ENCODE measurements around the gene PLD4. TPM values are rescaled to one million over a fixed set of nuclear protein-coding genes. Genes with fewer than 3 reads are reported as not detected.

PLD4 gene
- total RNA-seq, 4 donors from 2014 or later = 0.84 to 2.6 (median 1.2) TPM

GRCh38 chr14:104877806-104878550 lies 46.7 kb upstream of the PLD4 start:
- no peak overlapping the region for H3K4me3 ChIP-seq (ENCODE audit: low read depth, poor library complexity, severe bottlenecking)
- DNase-seq (ENCODE audit: low spot score in 2 of 2) = no peak
- 67 to 81% methylated on average over 23 to 25 of the region's 30 CpGs for WGBS, 2 donors
- TF ChIP-seq CTCF (IDR thresholded peaks at IDR 0.05) = no peak
- TF ChIP-seq POLR2A (IDR thresholded peaks at IDR 0.05) = no peak
- intact Hi-C loops (cut with DNase I; ENCODE audit: low total_unique reads) = no loop called here

GRCh38 chr14:104878582-104878981 lies 46.1 kb upstream of the PLD4 start:
- 76 to 91% methylated on average over 11 of the region's 14 CpGs for WGBS, 2 donors
- DNase-seq (ENCODE audit: low spot score in 2 of 2) = no peak
- TF ChIP-seq CTCF (IDR thresholded peaks at IDR 0.05) = no peak
- TF ChIP-seq POLR2A (IDR thresholded peaks at IDR 0.05) = no peak
- no peak overlapping the region for H3K4me3 ChIP-seq (ENCODE audit: low read depth, poor library complexity, severe bottlenecking)
- intact Hi-C loops (cut with DNase I; ENCODE audit: low total_unique reads) = no loop called here

- intact Hi-C loops (cut with DNase I; ENCODE audit: low total_unique reads) = no loop called here
- H3K4me3 ChIP-seq (ENCODE audit: low read depth, poor library complexity, severe bottlenecking) = no peak overlapping the region
- no peak for TF ChIP-seq CTCF (IDR thresholded peaks at IDR 0.05)
- no peak for TF ChIP-seq POLR2A (IDR thresholded peaks at IDR 0.05)
- DNase-seq (ENCODE audit: low spot score in 2 of 2) = no peak
- 88 to 95% methylated on average over 21 to 29 of the region's 29 CpGs for WGBS, 2 donors
Measured at GRCh38 chr14:104879201-104879982, 45.3 kb upstream of the PLD4 start.

GRCh38 chr14:104879983-104880565 lies 44.6 kb upstream of the PLD4 start:
- intact Hi-C loops (cut with DNase I; ENCODE audit: low total_unique reads) = no loop called here
- H3K4me3 ChIP-seq (ENCODE audit: low read depth, poor library complexity, severe bottlenecking) = no peak overlapping the region
- WGBS, 2 donors = 92 to 95% methylated on average over 11 to 15 of the region's 15 CpGs
- DNase-seq (ENCODE audit: low spot score in 2 of 2) = no peak
- TF ChIP-seq POLR2A (IDR thresholded peaks at IDR 0.05) (no peak), CTCF (IDR thresholded peaks at IDR 0.05) (no peak)

GRCh38 chr14:104880584-104881210 lies 44.0 kb upstream of the PLD4 start:
- TF ChIP-seq POLR2A (IDR thresholded peaks at IDR 0.05) (no peak), CTCF (IDR thresholded peaks at IDR 0.05) (no peak)
- DNase-seq (ENCODE audit: low spot score in 2 of 2) = no peak
- WGBS, 2 donors = 67 to 77% methylated on average over 7 of the region's 7 CpGs
- no peak overlapping the region for H3K4me3 ChIP-seq (ENCODE audit: low read depth, poor library complexity, severe bottlenecking)
- intact Hi-C loops (cut with DNase I; ENCODE audit: low total_unique reads) = no loop called here

All from lower leg skin (tissue), 4 donors.